B cell (primary cell): ENCODE results near the gene CARD8. TPM values are rescaled to one million over a fixed set of nuclear protein-coding genes. Genes with fewer than 3 reads are reported as not detected.

Experiments used
- ATAC-seq: fragments of 200-7000 bp; cut with Tn5 transposase; one replicate; pipeline ENCODE4 v1.10.0; 2021; ENCODE audit warnings: low read depth, mild to moderate bottlenecking, moderate number of reproducible peaks, moderate library complexity
- CTCF ChIA-PET: fragments of 350-600 bp; sonication (Branson Sonifier 250); formaldehyde crosslinking; loops from one replicate; lab custom pipeline; 2021; ENCODE audit warnings: antibody characterized with exemption, inconsistent platforms; lab: Charles Lee
- POLR2A ChIA-PET: fragments of 350-600 bp; sonication (Branson Sonifier 250); formaldehyde crosslinking; loops from one replicate; lab custom pipeline; 2021; ENCODE audit warnings: antibody characterized with exemption; lab: Charles Lee
- DNase-seq: peaks from one replicate; pipeline ENCODE4 v3.0.0; 2013
- H2AFZ ChIP-seq: 2 replicates; pipeline ENCODE4 v1.6.1; 2012; ENCODE audit warnings: mild to moderate bottlenecking, low read depth, low read length; ENCODE audit not compliant: insufficient read depth, poor library complexity, severe bottlenecking
- H3K27ac ChIP-seq, 2 donors: 1 replicate in 1 of 2; 2 replicates in 1 of 2; pipeline ENCODE4 v1.5.1; 2012 to 2013; ENCODE audit warnings: low read length in 2 of 2, mild to moderate bottlenecking in 2 of 2, moderate library complexity in 1 of 2
- H3K27me3 ChIP-seq, 4 experiments: fragments of 200-600 bp in 1 of 4; sonication (generic) in 1 of 4; replicated peaks in 1 of 4; 1 replicate in 2 of 4; 2 replicates in 2 of 4; pipeline versions ENCODE4 v1.6.1 to v1.7.0; 2013 to 2016; ENCODE audit warnings: low read length in 3 of 4, mild to moderate bottlenecking in 2 of 4, mixed read lengths in 1 of 4, moderate library complexity in 1 of 4; ENCODE audit not compliant: insufficient read depth in 4 of 4, control insufficient read depth in 3 of 4; ENCODE audit errors: control extremely low read depth in 1 of 4
- H3K36me3 ChIP-seq, 2 experiments: replicated peaks in 1 of 2; 1 replicate in 1 of 2; 2 replicates in 1 of 2; pipeline versions ENCODE4 v1.6.1 to v1.7.1; 2013; ENCODE audit warnings: low read length in 1 of 2; ENCODE audit not compliant: insufficient read depth in 2 of 2, control insufficient read depth in 1 of 2; ENCODE audit errors: control extremely low read depth in 1 of 2, extremely low read depth in 1 of 2
- H3K4me1 ChIP-seq, 2 donors: fragments of 200-600 bp in 1 of 2; sonication (generic) in 1 of 2; 1 replicate in 1 of 2; 2 replicates in 1 of 2; pipeline versions ENCODE4 v1.5.1 to v1.6.1; 2013 to 2017; ENCODE audit warnings: low read length in 2 of 2; ENCODE audit not compliant: control insufficient read depth in 2 of 2, insufficient read depth in 2 of 2
- H3K4me2 ChIP-seq: replicated peaks from 2 replicates; pipeline ENCODE3; 2012; ENCODE audit warnings: mild to moderate bottlenecking, low read depth, low read length; ENCODE audit not compliant: poor library complexity, severe bottlenecking
- H3K4me3 ChIP-seq, 5 experiments: fragments of 200-600 bp in 1 of 5; sonication (generic) in 1 of 5; 1 replicate in 3 of 5; 2 replicates in 2 of 5; pipeline versions ENCODE4 v1.5.1 to v1.7.0; 2011 to 2016; ENCODE audit warnings: low read length in 4 of 5, mild to moderate bottlenecking in 4 of 5, low read depth in 2 of 5, control low read depth in 1 of 5, moderate library complexity in 1 of 5; ENCODE audit not compliant: insufficient read depth in 1 of 5; ENCODE audit errors: control extremely low read depth in 1 of 5, extremely low read depth in 1 of 5
- H3K79me2 ChIP-seq: fragments of 200-600 bp; sonication (generic); one replicate; pipeline ENCODE4 v1.6.0; 2016; ENCODE audit warnings: low read length; ENCODE audit not compliant: control insufficient read depth, insufficient read depth
- H3K9ac ChIP-seq: fragments of 200-600 bp; sonication (generic); 2 replicates; pipeline ENCODE4 v1.6.1; 2017; ENCODE audit warnings: mild to moderate bottlenecking, low read length, moderate library complexity
- H3K9me3 ChIP-seq, 3 donors: one replicate each; pipeline versions ENCODE4 v1.6.1 to v1.7.1; 2013; ENCODE audit warnings: low read length in 2 of 3; ENCODE audit not compliant: control insufficient read depth in 2 of 3, insufficient read depth in 1 of 3; ENCODE audit errors: control extremely low read depth in 1 of 3
- H4K20me1 ChIP-seq: 2 replicates; pipeline ENCODE4 v1.6.0; 2012; ENCODE audit warnings: mild to moderate bottlenecking, low read length; ENCODE audit not compliant: insufficient read depth, control insufficient read depth, poor library complexity, severe bottlenecking
- H3K27ac Mint-ChIP-seq: one replicate; pipeline ENCODE4 v1.8.0; 2021; ENCODE audit warnings: mixed read lengths
- H3K27me3 Mint-ChIP-seq: one replicate; pipeline ENCODE4 v1.8.0; 2021; ENCODE audit warnings: mixed read lengths
- H3K4me1 Mint-ChIP-seq: one replicate; pipeline ENCODE4 v1.8.0; 2021; ENCODE audit warnings: mixed read lengths
- H3K4me3 Mint-ChIP-seq: one replicate; pipeline ENCODE4 v1.8.0; 2021; ENCODE audit warnings: mixed read lengths
- H3K9me3 Mint-ChIP-seq: one replicate; pipeline ENCODE4 v1.8.0; 2022; ENCODE audit warnings: mixed read lengths; ENCODE audit not compliant: insufficient read depth
- EZH2 ChIP-seq: IDR thresholded peaks from 2 replicates; pipeline ENCODE4 v1.6.1; 2012; ENCODE audit warnings: borderline replicate concordance, low read depth, mild to moderate bottlenecking, moderate library complexity, low read length; ENCODE audit not compliant: insufficient read depth, poor library complexity, severe bottlenecking
- WGBS: methylation state at CpG from one replicate; pipeline ENCODE4 v1.1.5; 2013; ENCODE audit warnings: missing lambda C conversion rate; ENCODE audit not compliant: insufficient coverage; 5-methylcytosine and 5-hydroxymethylcytosine counted together
- intact Hi-C: fragments of 100-400 bp; cut with micrococcal nuclease; formaldehyde crosslinking; loops from one replicate; pipeline ENCODE4 v1.10.0; 2022
- polyA plus RNA-seq: library from polyadenylated mRNA; depleted of rRNA; stranded (reverse); fragments of >200 nt; gene quantifications from 2 replicates; pipeline ENCODE4 v1.2.3, GENCODE V29; 2012
- total RNA-seq, 2 donors: library from RNA; stranded (reverse); fragments of 120-200 nt in 1 of 2; gene quantifications; 1 replicate in 1 of 2; 2 replicates in 1 of 2; pipeline versions ENCODE4 v1.2.3 to v1.2.4, GENCODE V29; 2013 to 2022
- TF ChIP-seq, protein P1 (sequence below): fragments of 200-600 bp; IDR thresholded peaks from one replicate; pipeline ENCODE4 v1.8.0; 2022; ENCODE audit warnings: antibody characterized with exemption, mild to moderate bottlenecking

Gene CARD8
- total and polyA plus RNA-seq, 2 donors (not counting 1 experiment from before 2014, with no cell fraction given): 92.0 to 161 TPM

DNA sequence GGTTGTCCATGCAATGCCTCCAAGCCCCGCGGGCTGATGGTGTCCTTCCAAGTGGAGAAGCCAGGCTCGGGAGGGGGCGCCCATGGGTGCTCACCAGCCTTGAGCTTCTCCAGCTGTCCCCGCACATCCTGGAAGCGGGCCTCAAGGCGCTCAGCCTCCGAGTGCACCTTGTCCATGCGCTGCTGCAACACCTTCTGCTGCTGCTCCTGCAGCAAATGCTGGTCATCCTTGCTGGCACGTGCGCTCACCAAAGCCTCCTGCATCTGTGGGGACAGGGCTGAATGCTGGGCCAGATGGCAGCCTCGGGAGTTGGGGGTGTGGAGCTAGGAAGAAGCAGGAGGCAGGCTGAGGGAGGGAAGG lies 46.9 kb upstream of the CARD8 start:
- Mint-ChIP-seq H3K27me3 (peaks cover 7% of the 10 kb centered on the region), H3K9me3 (no peaks in the 10 kb centered on the region), H3K4me3 (no peak overlapping the region), H3K4me1 (no peaks in the 10 kb centered on the region), H3K27ac (no peak overlapping the region)
- ChIA-PET POLR2A (no interaction called here), CTCF (no interaction called here)
- H3K79me2 ChIP-seq: no peaks in the 10 kb centered on the region
- H3K9me3 ChIP-seq: no peaks in the 10 kb centered on the region
- no peak overlapping the region for H3K9ac ChIP-seq
- no peak overlapping the region for H2AFZ ChIP-seq
- intact Hi-C loops: no loop called here
- WGBS: 87% methylated on average over 12 of the region's 12 CpGs
- H3K27ac ChIP-seq: no peak overlapping the region
- no peaks in the 10 kb centered on the region for H3K4me1 ChIP-seq
- no peak overlapping the region for H3K4me2 ChIP-seq
- no peaks in the 10 kb centered on the region for H4K20me1 ChIP-seq
- no peaks in the 10 kb centered on the region for H3K27me3 ChIP-seq
- DNase-seq: no peak
- H3K4me3 ChIP-seq: no peak overlapping the region
- ATAC-seq: no peak
- H3K36me3 ChIP-seq: no peaks in the 10 kb centered on the region
- no peak for TF ChIP-seq EZH2
- TF ChIP-seq, protein P1, sequence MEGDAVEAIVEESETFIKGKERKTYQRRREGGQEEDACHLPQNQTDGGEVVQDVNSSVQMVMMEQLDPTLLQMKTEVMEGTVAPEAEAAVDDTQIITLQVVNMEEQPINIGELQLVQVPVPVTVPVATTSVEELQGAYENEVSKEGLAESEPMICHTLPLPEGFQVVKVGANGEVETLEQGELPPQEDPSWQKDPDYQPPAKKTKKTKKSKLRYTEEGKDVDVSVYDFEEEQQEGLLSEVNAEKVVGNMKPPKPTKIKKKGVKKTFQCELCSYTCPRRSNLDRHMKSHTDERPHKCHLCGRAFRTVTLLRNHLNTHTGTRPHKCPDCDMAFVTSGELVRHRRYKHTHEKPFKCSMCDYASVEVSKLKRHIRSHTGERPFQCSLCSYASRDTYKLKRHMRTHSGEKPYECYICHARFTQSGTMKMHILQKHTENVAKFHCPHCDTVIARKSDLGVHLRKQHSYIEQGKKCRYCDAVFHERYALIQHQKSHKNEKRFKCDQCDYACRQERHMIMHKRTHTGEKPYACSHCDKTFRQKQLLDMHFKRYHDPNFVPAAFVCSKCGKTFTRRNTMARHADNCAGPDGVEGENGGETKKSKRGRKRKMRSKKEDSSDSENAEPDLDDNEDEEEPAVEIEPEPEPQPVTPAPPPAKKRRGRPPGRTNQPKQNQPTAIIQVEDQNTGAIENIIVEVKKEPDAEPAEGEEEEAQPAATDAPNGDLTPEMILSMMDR: no peak

GRCh38 chr19:48301886-48302599 lies 46.3 kb upstream of the CARD8 start:
- Mint-ChIP-seq H3K9me3 (no peaks in the 10 kb centered on the region), H3K27me3 (peaks cover 7% of the 10 kb centered on the region), H3K27ac (no peak overlapping the region), H3K4me1 (no peaks in the 10 kb centered on the region), H3K4me3 (no peak overlapping the region)
- H3K4me2 ChIP-seq: no peak overlapping the region
- no peak overlapping the region for H3K9ac ChIP-seq
- intact Hi-C loops: no loop called here
- no peak overlapping the region for H3K4me3 ChIP-seq
- 81% methylated on average over 1 of the region's 1 CpG for WGBS
- H3K27ac ChIP-seq: no peak overlapping the region
- H3K36me3 ChIP-seq: no peaks in the 10 kb centered on the region
- no peak overlapping the region for H2AFZ ChIP-seq
- DNase-seq: no peak
- ChIA-PET POLR2A (no interaction called here), CTCF (no interaction called here)
- no peaks in the 10 kb centered on the region for H3K9me3 ChIP-seq
- no peaks in the 10 kb centered on the region for H3K4me1 ChIP-seq
- TF ChIP-seq, protein P1: no peak
- TF ChIP-seq EZH2: no peak
- ATAC-seq: no peak
- H4K20me1 ChIP-seq: no peaks in the 10 kb centered on the region
- no peaks in the 10 kb centered on the region for H3K27me3 ChIP-seq
- H3K79me2 ChIP-seq: no peaks in the 10 kb centered on the region
